Upper lobe of right lung (tissue), 1 donor: Measurements from ENCODE around the gene AMPH. TPM values are rescaled to one million over a fixed set of nuclear protein-coding genes. Genes with fewer than 3 reads are reported as not detected.

Experiments used
- ATAC-seq: fragments of 200-7000 bp; cut with Tn5 transposase; one replicate; pipeline ENCODE4 v1.9.1; 2020; ENCODE audit warnings: mild to moderate bottlenecking, moderate library complexity
- DNase-seq: peaks from one replicate; pipeline ENCODE4 v3.0.0-alpha.2; 2020
- H3K27ac ChIP-seq: fragments of 200-600 bp; one replicate; pipeline ENCODE4 v1.8.0; 2022
- H3K27me3 ChIP-seq: fragments of 200-600 bp; one replicate; pipeline ENCODE4 v1.8.0; 2022; ENCODE audit warnings: mild to moderate bottlenecking
- H3K36me3 ChIP-seq: fragments of 200-600 bp; one replicate; pipeline ENCODE4 v1.8.0; 2022
- H3K4me1 ChIP-seq: fragments of 200-600 bp; one replicate; pipeline ENCODE4 v1.8.0; 2022
- H3K4me3 ChIP-seq: fragments of 200-600 bp; one replicate; pipeline ENCODE4 v1.8.0; 2022; ENCODE audit warnings: mild to moderate bottlenecking
- H3K9me3 ChIP-seq: fragments of 200-600 bp; one replicate; pipeline ENCODE4 v1.8.0; 2022
- CTCF ChIP-seq: fragments of 200-600 bp; IDR thresholded peaks from one replicate; pipeline ENCODE4 v1.8.0; 2022; ENCODE audit warnings: antibody characterized with exemption
- intact Hi-C: fragments of 100-400 bp; cut with DNase I; formaldehyde crosslinking; loops from one replicate; pipeline ENCODE4 v1.11.0; 2022
- total RNA-seq: library from RNA; stranded (reverse); fragmentation: NEBNext Ultra II Directional; extraction: Animal tissue kit (Norgen Biotek cat#: 25700); gene quantifications from one replicate; pipeline ENCODE4 v1.2.1, GENCODE V29; 2021
- donor health status: DM: no; HTN: yes; CAD: no; lungs with severe emphysema.

AMPH gene
- total RNA-seq, 1 donor from 2014 or later, result 0.58 TPM

- intact Hi-C loops, result no loop called here
- DNase-seq, result no peak
Measured at GRCh38 chr7:38637957-38638356, 6.8 kb upstream of the AMPH start.

GRCh38 chr7:38632411-38632810, 1.2 kb upstream of the AMPH start:
- intact Hi-C loops, result no loop called here
- no peak overlapping the region for H3K4me3 ChIP-seq
- no peaks in the 10 kb centered on the region for H3K4me1 ChIP-seq
- no peaks in the 10 kb centered on the region for H3K9me3 ChIP-seq
- no peaks in the 10 kb centered on the region for H3K36me3 ChIP-seq
- no peak for TF ChIP-seq CTCF
- ATAC-seq, result no peak
- H3K27me3 ChIP-seq, result peaks cover 43% of the 10 kb centered on the region
- DNase-seq, result no peak
- H3K27ac ChIP-seq, result no peak overlapping the region

More at GRCh38 chr7:38637957-38638356, 6.8 kb upstream of the AMPH start:
- Histone ChIP-seq H3K36me3 (no peaks in the 10 kb centered on the region), H3K9me3 (no peaks in the 10 kb centered on the region), H3K27me3 (peaks cover 4% of the 10 kb centered on the region), H3K4me3 (no peak overlapping the region), H3K4me1 (no peaks in the 10 kb centered on the region), H3K27ac (no peak overlapping the region)
- ATAC-seq, result no peak
- TF ChIP-seq CTCF, result no peak

GRCh38 chr7:38629651-38630510, 1.3 kb downstream of the AMPH start:
- no peaks in the 10 kb centered on the region for H3K4me1 ChIP-seq
- H3K27ac ChIP-seq, result no peak overlapping the region
- H3K4me3 ChIP-seq, result no peak overlapping the region
- TF ChIP-seq CTCF, result no peak
- peaks cover 43% of the 10 kb centered on the region for H3K27me3 ChIP-seq
- DNase-seq (no peak), ATAC-seq (no peak)
- H3K9me3 ChIP-seq, result no peaks in the 10 kb centered on the region
- H3K36me3 ChIP-seq, result no peaks in the 10 kb centered on the region
- intact Hi-C loops, result no loop called here

GRCh38 chr7:38628630-38629385, 2.4 kb downstream of the AMPH start:
- no peak overlapping the region for H3K4me3 ChIP-seq
- H3K27me3 ChIP-seq, result peaks cover 43% of the 10 kb centered on the region
- no peaks in the 10 kb centered on the region for H3K4me1 ChIP-seq
- no peaks in the 10 kb centered on the region for H3K36me3 ChIP-seq
- intact Hi-C loops, result no loop called here
- ATAC-seq (no peak), DNase-seq (no peak)
- H3K27ac ChIP-seq, result no peak overlapping the region
- no peak for TF ChIP-seq CTCF
- H3K9me3 ChIP-seq, result no peaks in the 10 kb centered on the region

GRCh38 chr7:38625866-38626265, 5.3 kb downstream of the AMPH start:
- no peak for TF ChIP-seq CTCF
- no peaks in the 10 kb centered on the region for H3K36me3 ChIP-seq
- no peak overlapping the region for H3K4me3 ChIP-seq
- no peak overlapping the region for H3K27ac ChIP-seq
- peaks cover 27% of the 10 kb centered on the region for H3K27me3 ChIP-seq
- DNase-seq (no peak), ATAC-seq (no peak)
- no peaks in the 10 kb centered on the region for H3K4me1 ChIP-seq
- intact Hi-C loops, result no loop called here
- no peaks in the 10 kb centered on the region for H3K9me3 ChIP-seq
